NCI-H526 treated with DMSO at 0.1 percent for 48 hours (cell line): ENCODE data around the gene GKN2.
"Not testable (repeated sequence)": the region's sequence is repeated elsewhere in the genome, so short reads cannot be mapped to it uniquely, and the experiment has no call there.

Experiments
- DNase-seq: peaks from one replicate; lab custom pipeline; 2025; lab: John Stamatoyannopoulos, UW

Gene GKN2

GRCh38 chr2:68918497-68918896, 34.2 kb downstream of the GKN2 start:
- DNase-seq = no peak

DNA sequence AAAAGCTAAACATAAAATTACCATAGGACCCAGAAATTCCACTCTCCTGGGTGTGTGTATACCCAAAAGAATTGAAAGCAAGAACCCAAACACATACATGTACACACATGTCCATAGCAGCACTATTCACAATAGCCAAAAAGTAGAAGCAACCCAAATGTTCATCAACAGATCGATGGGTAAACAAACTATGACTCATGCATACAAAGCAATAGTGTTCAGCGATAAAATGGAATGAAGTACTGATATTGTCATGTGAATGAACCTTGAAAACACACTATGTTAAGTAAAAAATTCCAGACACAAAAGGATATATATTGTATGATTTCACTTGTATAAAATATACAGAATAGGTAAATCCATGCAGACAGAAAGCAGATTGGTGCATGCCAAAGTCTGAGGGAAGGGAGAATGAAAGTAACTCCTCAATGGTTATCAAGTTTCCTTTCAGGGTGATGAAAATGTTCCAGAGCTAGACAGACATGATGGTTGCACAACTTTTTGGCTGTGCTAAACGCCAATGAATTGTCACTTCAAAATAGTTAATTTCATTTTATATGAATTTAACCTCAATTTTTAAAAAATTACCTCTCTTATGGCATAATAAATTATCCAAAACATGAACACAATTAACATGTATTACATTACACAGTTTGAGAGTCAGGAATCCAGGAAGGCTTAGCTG, 35.5 kb downstream of the GKN2 start:
- DNase-seq = no peak

- DNase-seq = no peak
Measured at GRCh38 chr2:68916226-68916625, 36.5 kb downstream of the GKN2 start.

DNA sequence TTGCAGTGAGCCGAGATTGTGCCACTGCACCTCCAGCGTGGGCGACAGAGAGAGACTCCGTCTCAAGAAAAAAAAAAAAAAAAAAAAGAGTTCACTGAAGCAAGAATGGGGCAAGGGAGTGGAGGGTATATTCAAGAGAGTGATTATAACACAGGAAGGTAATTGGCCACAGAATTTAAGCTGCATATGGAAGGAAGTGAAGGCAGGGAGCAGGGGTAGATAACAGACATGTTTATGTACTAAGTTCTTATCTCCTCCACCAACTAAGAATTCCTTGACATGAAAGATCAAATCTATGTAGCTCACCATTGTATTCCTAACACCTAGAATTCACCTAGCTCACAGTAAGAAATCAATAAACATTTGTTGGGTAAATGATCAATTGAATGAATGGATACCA, 37.3 kb downstream of the GKN2 start:
- no peak for DNase-seq

DNA sequence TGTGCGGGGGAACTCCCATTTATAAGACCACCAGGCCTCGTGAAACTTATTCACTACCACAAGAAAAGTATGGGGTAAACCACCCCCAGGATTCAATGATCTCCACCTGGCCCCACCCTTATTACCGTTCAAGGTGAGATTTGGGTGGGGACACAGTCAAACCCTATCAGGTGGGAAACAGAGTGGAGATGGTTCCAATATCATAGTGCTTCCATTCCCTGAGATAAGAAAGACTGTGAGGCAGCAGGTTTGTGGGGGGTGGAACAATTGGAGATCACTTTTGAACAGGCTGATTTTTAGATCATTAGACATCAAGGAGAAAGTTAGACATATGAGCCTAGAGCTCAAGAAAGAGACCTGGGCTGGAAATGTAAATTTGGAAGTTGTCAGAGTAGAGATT, 39.3 kb downstream of the GKN2 start:
- DNase-seq = no peak

DNA sequence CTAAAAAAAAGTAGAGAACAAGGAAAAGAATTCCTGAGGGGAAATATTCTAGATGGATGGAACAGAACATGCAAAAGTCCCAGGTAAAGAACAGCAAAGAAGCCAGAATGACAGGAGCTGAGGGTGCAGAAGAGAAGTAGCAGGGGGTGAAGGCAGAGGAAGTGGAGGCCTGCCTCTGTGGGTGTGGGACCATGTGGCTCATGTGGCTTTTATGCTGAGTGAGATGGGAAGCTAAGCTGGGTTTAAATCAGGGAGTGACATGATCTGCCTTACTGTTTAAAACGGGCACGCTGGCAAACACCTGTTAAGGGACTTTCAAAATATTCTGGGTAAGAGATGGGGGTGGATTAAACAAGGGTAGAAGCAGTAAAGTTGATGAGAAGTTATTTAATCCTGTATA, 40.0 kb downstream of the GKN2 start:
- no peak for DNase-seq

GRCh38 chr2:68912111-68912510, 40.6 kb downstream of the GKN2 start:
- no peak for DNase-seq

GRCh38 chr2:68911709-68912108, 41.0 kb downstream of the GKN2 start:
- DNase-seq = no peak

DNA sequence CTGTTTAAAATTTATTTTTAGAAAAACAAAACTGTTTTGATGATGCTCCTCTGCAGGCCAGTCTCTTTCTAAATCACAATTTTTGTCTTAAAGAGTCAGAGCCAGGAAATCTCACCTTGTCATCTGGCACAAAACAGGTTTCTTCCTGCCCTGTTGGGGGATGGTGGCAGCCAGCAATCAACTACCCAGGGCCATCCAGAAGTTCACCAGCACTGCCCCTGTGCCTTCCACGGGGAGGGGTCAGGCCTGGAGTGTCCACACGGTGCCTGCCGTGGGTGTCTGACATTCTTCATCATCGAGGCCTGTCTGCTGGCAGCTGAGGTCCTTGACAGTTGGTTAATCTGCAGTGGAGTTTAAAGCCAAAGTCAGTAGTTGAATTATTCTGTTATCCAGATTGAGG, 41.4 kb downstream of the GKN2 start:
- peak; percentile 66 for DNase-seq

DNA sequence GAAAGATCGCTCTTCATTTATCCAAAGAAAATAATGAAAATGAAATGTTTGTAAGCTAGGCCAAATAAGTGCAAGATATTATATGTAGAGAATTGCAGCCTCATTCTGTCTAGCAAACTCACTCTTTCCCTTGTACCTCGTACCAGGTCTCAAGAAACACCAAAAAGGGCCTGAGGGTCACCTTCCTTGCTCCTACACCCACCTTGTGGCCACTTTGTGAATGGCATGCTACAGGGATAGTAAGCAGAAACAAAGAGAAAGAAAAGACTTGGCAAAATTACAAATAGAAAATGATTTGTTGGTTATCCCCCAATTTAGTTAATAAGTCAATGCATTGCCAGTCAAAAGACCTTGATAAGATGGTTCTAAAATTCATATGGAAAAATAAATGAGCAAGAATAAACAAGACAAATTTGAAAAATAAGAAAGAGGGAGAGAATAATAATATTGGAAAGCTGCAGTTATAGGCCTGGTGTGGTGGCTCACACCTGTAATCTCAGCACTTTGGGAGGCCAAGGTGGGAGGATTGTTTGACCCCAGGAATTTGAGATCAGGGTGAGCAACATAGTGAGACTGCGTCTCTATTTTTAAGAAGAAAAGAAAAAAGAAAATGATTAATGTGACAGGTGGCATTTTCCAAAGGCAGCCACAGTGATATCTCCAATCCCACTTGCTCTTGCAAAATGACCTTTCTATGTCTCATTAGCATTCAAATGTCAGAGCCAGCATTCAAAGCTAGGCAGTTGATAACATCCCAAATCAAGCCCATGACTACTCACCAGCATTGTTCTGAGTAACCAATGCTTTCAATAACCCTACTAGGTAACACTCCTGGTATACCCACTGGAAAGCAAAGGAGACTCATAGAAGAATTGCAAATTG, 42.7 kb downstream of the GKN2 start:
- peak; percentile 44 for DNase-seq

GRCh38 chr2:68908392-68908970, 44.2 kb downstream of the GKN2 start:
- DNase-seq = peak; percentile 77

GRCh38 chr2:68907920-68908253, 44.8 kb downstream of the GKN2 start:
- no peak for DNase-seq

DNA sequence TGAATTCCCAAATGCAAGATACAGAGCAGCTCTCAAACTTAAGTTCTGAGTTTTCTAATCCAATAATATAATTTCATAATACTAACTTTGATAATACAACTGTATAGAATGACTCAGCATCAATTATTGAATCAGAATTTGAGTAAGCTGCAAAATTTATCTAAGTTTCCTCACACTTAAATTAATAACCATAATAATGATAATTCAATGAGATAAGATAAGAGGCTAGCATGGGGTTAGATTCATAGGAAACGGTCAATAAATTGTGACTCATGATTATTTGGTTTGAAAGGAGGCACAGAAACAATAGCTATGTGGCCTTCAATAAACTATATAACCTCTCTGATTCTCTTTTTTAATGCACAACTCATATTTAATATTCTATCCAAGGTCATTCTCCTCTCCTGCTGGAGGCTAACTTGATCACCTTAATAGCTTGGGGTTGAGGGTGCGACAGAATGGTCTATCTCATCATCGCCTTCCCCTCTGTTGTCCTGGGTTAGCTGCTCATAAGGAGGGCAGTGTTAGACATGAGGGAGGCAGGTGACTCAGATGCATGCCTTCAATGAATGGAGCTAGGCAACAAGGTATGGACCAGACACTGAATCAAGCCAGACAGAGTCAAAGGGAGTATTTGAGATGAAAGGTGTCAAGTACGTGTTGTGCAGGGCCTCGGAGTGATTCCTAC, 45.3 kb downstream of the GKN2 start:
- DNase-seq = no peak

DNA sequence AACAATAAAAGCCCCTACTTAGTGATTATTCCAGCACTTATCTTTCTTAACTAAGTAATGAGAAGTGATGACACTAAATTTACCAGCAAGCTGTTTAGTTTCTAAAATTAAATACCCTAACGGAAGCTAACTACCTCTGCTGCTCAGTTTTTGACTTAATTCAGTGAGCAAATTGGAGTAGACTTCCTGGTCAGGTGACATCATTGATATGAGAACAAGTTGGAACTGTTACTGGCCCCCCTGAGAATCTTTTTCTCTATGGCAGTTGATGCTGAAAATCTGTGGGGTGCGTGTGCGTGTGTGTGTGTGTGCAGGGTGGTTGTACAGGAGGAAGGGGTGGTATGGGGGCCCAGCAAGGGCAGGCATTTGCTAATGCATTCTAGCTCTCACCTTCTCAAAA, 46.0 kb downstream of the GKN2 start:
- no peak for DNase-seq

- DNase-seq = no peak
Measured at GRCh38 chr2:68905116-68905515, 47.6 kb downstream of the GKN2 start.

DNA sequence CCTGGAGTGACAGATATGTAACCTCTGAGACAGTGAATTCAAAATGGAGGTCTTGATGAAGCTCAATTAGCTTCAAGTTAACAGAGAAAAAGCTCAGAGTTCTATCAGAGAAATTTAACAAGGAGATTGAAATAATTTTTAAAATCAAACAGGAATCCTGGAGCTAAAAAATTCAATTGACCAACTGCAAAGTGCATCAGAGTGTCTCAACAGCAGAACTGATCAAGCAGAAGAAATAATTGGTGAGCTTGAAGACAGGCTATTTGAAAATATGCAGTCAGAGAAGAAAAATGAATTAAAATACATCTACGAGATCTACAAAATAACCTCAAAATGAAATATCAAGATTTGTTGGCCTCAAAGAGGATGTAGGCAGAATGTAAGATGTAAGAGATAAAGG, 51.1 kb downstream of the GKN2 start:
- no peak for DNase-seq

DNA sequence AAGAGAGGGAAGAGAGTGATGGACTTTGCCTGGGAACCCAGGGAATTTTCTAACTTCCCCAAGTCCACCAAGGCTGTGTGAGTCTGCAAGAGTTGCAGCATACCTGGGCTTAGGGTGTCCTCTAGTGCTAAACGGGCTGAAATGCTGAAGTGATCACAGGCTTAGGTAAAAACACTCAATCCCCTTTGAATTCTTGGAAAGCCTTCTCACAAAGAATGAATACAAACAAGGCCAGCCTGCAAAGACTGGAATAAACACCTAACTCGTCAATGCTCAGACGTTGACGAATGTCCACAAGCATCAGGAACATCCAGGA, 51.5 kb downstream of the GKN2 start:
- DNase-seq = no peak

- DNase-seq = no peak
Measured at GRCh38 chr2:68900496-68901198, 52.0 kb downstream of the GKN2 start.

DNA sequence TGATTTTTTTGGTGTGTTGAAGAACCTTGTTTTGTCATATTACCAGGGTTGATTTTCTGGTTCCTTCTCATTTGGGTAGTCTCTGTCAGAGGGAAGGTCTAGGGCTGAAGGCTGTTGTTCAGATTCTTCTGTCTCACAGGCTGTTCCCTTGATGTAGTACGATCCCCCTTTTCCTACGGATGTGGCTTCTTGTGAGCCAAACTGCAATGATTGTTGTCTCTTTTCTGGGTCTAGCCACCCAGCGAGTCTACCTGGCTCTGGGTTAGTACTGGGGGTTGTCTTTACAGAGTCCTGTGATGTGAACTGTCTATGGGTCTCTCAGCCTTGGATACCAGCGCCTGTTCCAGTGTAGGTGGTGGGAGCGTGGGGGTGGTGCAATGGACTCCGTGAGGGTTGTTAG, 56.7 kb downstream of the GKN2 start:
- not testable (repeated sequence) for DNase-seq
